RWPE2 (cell line): ENCODE measurements around the gene CNTN1.

Source experiments
- ATAC-seq: fragments of 200-7000 bp; cut with Tn5 transposase; 3 replicates; pipeline ENCODE4 v1.9.1; 2021; ENCODE audit warnings: low read depth
- DNase-seq: peaks from one replicate; pipeline ENCODE4 v3.0.0-alpha.2; 2020; ENCODE audit warnings: low spot score
- H3K27ac ChIP-seq: fragments of 450-650 bp; 2 replicates; pipeline ENCODE4 v1.5.1; 2017; ENCODE audit warnings: mild to moderate bottlenecking; ENCODE audit not compliant: poor library complexity, severe bottlenecking
- H3K27me3 ChIP-seq: fragments of 250-450 bp; sonication (Bioruptor Pico); 2 replicates; pipeline ENCODE4 v1.5.1; 2021; ENCODE audit warnings: mild to moderate bottlenecking, moderate library complexity; ENCODE audit not compliant: insufficient read depth, poor library complexity, severe bottlenecking
- H3K36me3 ChIP-seq: fragments of 250-450 bp; sonication (Bioruptor Pico); 2 replicates; pipeline ENCODE4 v1.5.1; 2020; ENCODE audit warnings: low read depth, mild to moderate bottlenecking, moderate library complexity
- H3K4me1 ChIP-seq: fragments of 250-450 bp; sonication (Bioruptor Pico); 2 replicates; pipeline ENCODE4 v1.5.1; 2021; ENCODE audit warnings: mild to moderate bottlenecking, moderate library complexity; ENCODE audit not compliant: insufficient read depth, poor library complexity, severe bottlenecking
- H3K4me3 ChIP-seq: fragments of 250-450 bp; sonication (Bioruptor Pico); 2 replicates; pipeline ENCODE4 v1.5.1; 2021; ENCODE audit warnings: mild to moderate bottlenecking, moderate library complexity; ENCODE audit not compliant: severe bottlenecking
- H3K9me3 ChIP-seq: fragments of 250-450 bp; sonication (Bioruptor Pico); 2 replicates; pipeline ENCODE4 v1.5.1; 2021; ENCODE audit warnings: mild to moderate bottlenecking, moderate library complexity; ENCODE audit not compliant: severe bottlenecking
- CTCF ChIP-seq: fragments of 450-650 bp; IDR thresholded peaks from one replicate; pipeline ENCODE4 v1.5.1; 2017; ENCODE audit warnings: mild to moderate bottlenecking, moderate library complexity; ENCODE audit not compliant: poor library complexity, severe bottlenecking

CNTN1 gene

GRCh38 chr12:41053046-41053445, 360.8 kb downstream of the CNTN1 start:
- ATAC-seq, result no peak
- Histone ChIP-seq H3K27ac (no peak overlapping the region), H3K36me3 (no peaks in the 10 kb centered on the region), H3K4me3 (no peak overlapping the region), H3K4me1 (no peaks in the 10 kb centered on the region), H3K9me3 (no peaks in the 10 kb centered on the region), H3K27me3 (no peaks in the 10 kb centered on the region)
- DNase-seq, result no peak
- no peak for TF ChIP-seq CTCF

- H3K27ac ChIP-seq, result no peak overlapping the region
- H3K4me1 ChIP-seq, result no peaks in the 10 kb centered on the region
- no peaks in the 10 kb centered on the region for H3K9me3 ChIP-seq
- H3K4me3 ChIP-seq, result no peak overlapping the region
- DNase-seq (no peak), ATAC-seq (no peak)
- H3K36me3 ChIP-seq, result no peaks in the 10 kb centered on the region
- H3K27me3 ChIP-seq, result peaks cover 3% of the 10 kb centered on the region
- no peak for TF ChIP-seq CTCF
These were observed 363.8 kb downstream of the CNTN1 start for GRCh38 chr12:41055875-41056577.

- no peak for TF ChIP-seq CTCF
- no peak for ATAC-seq
- Histone ChIP-seq H3K36me3 (no peaks in the 10 kb centered on the region), H3K9me3 (no peaks in the 10 kb centered on the region), H3K27me3 (peaks cover 3% of the 10 kb centered on the region), H3K4me3 (no peak overlapping the region), H3K4me1 (no peaks in the 10 kb centered on the region), H3K27ac (no peak overlapping the region)
- no peak for DNase-seq
These were observed 366.0 kb downstream of the CNTN1 start for GRCh38 chr12:41058266-41058665.

GRCh38 chr12:41061192-41061591, 369.0 kb downstream of the CNTN1 start:
- no peaks in the 10 kb centered on the region for H3K36me3 ChIP-seq
- no peak overlapping the region for H3K27ac ChIP-seq
- H3K4me3 ChIP-seq, result no peak overlapping the region
- TF ChIP-seq CTCF, result no peak
- no peaks in the 10 kb centered on the region for H3K9me3 ChIP-seq
- DNase-seq (no peak), ATAC-seq (no peak)
- H3K4me1 ChIP-seq, result no peaks in the 10 kb centered on the region
- peaks cover 3% of the 10 kb centered on the region for H3K27me3 ChIP-seq

- TF ChIP-seq CTCF, result no peak
- DNase-seq (no peak), ATAC-seq (no peak)
- Histone ChIP-seq H3K36me3 (no peaks in the 10 kb centered on the region), H3K27ac (no peak overlapping the region), H3K4me3 (no peak overlapping the region), H3K4me1 (no peaks in the 10 kb centered on the region), H3K27me3 (no peaks in the 10 kb centered on the region), H3K9me3 (no peaks in the 10 kb centered on the region)
These were observed 372.2 kb downstream of the CNTN1 start for GRCh38 chr12:41064411-41064810.
